GM18505 (cell line): ENCODE data around the gene CFAP92.
"Not testable (repeated sequence)": the region's sequence is repeated elsewhere in the genome, so short reads cannot be mapped to it uniquely, and the experiment has no call there.

Experiments
- ATAC-seq: cut with Tn5 transposase; IDR thresholded peaks from one replicate; pipeline ENCODE4 v1.9.1; 2021; ENCODE audit not compliant: unreplicated experiment
- POLR2A ChIP-seq: IDR thresholded peaks from 4 replicates; pipeline ENCODE4 v1.6.1; 2011; ENCODE audit warnings: borderline replicate concordance; ENCODE audit not compliant: insufficient read depth, insufficient read length; ENCODE audit errors: extremely low read depth

CFAP92 gene

DNA sequence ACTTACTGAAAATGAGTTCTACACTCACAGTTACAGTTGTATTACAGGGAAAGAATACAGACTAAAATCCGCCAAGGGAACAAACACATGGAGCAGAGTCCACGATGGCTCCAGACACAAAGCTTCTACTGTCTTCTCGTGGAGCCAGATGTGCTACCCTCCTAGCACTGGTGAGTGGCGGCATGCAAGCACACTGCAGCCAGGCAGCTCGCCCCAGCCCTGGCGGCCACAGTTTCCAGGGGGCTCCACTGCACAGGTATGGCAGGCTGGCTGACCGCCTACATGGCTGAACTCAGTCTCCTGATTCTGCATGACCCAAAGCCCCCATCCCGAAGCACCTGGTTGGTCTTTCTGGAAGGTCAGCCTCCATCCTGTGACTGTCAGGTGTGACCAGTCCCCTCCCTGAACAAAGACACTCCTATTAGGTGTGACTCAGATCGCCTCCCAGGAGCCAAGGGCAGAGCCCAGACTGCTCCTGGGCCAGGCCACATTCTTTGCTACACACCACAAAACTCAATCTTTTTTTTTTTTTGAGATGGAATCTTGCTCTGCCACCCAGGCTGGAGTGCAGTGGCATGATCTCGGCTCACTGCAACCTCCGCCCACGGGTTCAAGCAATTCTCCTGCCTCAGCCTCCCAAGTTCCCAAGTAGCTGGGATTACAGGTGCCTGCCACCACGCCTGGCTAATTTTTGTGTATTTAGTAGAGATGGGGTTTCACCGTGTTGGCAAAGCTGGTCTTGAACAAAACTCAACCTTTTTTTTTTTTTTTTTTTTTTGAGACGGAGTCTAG lies 51.5 kb downstream of the CFAP92 start:
- no peak for ATAC-seq
- no peak for TF ChIP-seq POLR2A

GRCh38 chr3:128940252-128940651 lies 53.6 kb downstream of the CFAP92 start:
- TF ChIP-seq POLR2A, result no peak
- no peak for ATAC-seq

- no peak for ATAC-seq
- TF ChIP-seq POLR2A, result no peak
Measured at GRCh38 chr3:128936341-128936740, 57.5 kb downstream of the CFAP92 start.

DNA sequence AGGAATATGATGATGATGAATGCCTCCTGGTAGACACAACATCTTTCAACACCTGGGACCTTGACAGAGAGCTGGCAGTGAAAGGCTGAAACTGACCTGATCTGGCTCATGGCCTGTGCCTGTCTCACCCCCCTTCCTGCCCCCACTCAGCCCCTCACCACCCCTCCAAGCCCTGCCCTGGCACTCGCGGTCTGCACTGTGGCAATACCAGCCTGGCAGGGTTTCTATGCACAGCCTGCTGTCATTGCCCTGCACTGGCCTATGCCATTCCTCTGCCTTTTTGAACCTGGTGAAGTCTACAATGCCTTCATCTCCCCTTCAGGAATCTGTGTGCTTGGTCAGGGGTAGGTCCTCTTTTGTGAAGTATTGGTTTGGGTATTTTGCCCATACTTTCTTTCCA lies 58.0 kb downstream of the CFAP92 start:
- no peak for TF ChIP-seq POLR2A
- ATAC-seq, result no peak

GRCh38 chr3:128933922-128934253 lies 60.0 kb downstream of the CFAP92 start:
- ATAC-seq, result no peak
- no peak for TF ChIP-seq POLR2A

DNA sequence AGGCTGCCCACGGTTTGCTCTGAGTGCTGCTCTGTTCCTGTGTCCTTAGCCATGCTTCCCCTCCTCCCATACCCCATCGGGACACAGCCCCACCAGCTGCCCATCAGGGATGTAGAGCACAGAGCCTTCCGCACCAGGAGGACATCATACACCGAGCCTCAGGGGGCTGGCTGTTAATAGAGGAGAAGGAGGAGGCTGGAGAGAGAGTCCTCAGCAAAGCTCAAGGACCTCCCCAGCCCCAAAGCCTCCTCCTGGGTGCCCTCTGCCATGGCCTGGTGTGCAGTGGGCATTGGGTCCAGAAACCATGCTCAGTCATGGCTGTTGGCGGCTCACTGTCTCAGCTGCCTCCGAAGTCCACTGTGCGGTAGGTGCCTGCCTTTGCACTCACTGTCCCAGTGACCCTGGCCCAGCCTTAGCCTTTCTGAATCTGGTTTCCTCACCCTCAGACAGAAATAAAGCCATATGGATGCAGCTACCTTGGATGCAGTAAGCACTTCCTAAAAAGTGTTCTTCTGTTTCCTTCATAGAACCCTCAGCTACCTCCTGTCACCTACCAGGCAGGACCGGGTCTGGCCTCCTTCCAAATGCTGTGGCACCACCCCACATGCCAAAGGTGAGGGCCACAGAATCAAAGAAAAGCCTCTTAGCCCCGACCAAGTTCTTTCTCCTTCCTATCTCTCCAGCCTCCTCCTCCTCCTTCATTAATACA lies 60.5 kb downstream of the CFAP92 start:
- no peak for TF ChIP-seq POLR2A
- ATAC-seq, result no peak

DNA sequence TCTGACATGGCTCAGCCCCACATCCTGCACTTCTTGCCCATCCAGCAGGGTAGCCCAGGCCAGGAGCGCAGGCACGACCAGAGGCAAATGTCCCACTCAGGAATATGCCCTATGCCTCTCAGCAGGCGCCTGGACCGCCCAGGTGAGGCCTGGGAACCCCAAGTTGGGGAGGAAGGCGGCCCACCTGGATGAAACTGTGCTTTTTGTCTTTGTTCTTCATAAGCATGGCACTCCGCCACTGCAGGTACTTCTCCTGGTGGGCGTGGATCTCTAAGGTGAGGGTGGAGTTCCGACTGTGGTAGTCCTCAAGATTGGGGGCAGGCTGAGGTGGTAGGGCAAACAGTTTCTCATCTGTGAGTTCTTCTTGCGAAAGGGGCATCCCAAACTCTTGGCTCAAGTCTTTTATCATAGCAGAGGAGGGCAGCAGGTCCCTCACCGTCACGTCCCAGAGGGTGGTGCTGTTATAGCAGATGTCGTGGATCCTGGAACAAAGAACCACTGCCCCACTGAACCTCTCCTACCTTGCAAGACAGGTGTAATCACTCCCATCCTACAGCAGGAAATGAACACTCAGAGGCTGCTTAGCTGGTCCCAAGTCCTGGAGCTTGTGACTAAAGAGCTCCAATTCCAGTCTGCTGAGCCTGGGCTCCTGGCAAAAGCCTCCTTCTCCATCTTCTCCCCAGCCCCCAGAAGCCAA lies 61.2 kb downstream of the CFAP92 start:
- TF ChIP-seq POLR2A, result no peak
- no peak for ATAC-seq

- no peak for ATAC-seq
- TF ChIP-seq POLR2A, result no peak
Measured at GRCh38 chr3:128931046-128931445, 62.8 kb downstream of the CFAP92 start.

DNA sequence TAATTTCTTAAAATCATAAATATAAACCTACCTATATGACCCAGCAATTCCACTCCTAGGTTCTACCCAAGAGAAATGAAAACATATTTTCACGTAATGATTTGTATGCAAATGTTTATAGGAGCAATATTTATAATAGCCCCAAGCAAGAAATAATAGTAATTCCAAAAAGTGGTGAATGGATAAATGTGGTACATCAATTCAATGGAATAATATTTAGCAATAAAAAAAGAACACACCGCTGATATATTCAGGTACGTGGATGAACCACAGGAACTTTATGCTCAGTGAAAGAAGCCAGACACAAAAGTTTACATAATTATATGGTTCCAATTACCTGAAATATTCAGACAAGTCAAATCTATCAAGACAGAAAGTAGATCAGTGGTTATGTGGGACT lies 64.5 kb downstream of the CFAP92 start:
- no peak for ATAC-seq
- TF ChIP-seq POLR2A, result no peak

- not testable (repeated sequence) for ATAC-seq
Measured at GRCh38 chr3:128923986-128924385, 69.9 kb downstream of the CFAP92 start.

DNA sequence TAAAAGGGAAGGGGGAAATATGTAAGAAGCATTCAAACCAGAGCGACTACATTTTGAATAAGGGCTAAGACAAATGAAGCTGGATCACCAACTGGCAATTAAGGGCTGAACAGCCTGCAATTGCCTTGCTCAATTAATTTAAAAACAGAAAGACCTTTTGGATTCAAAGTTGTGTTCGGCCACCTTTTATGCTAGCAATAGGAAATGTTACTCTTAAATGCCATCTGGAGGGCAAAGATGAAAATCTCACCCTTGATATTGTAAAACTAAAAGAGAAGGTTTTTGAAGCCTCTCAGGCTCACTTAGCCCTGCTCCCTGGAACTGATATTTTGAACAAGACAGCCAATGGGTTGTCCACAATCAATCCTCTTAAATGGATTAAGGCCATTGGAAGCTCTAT lies 70.3 kb downstream of the CFAP92 start:
- no peak for ATAC-seq
- TF ChIP-seq POLR2A, result no peak

- TF ChIP-seq POLR2A, result no peak
- ATAC-seq, result no peak
Measured at GRCh38 chr3:128922804-128923459, 70.9 kb downstream of the CFAP92 start.

DNA sequence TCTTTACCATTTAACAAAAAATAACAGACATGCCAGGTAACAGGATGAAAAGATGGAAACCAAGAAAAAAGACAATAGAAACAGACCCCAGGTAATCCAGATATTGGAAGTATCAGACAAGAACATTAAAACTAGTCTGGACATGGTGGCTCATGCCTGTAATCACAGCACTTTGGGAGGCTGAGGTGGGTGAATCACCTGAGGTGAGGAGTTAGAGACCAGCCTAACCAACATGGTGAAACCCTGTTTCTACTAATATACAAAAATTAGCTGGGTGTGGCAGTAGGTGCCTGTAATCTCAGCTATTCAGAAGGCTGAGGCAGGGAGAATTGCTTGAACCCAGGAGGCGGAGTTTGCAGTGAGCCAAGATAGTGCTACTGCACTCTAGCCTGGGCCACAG lies 73.9 kb downstream of the CFAP92 start:
- no peak for ATAC-seq
- TF ChIP-seq POLR2A, result no peak
